MM.1S (cell line): ENCODE data around the gene AGPAT3.

Experiments
- DNase-seq: peaks from one replicate; pipeline ENCODE4 v3.0.0-alpha.2; 2015
- H2AFZ ChIP-seq: fragments of 300-600 bp; sonication (generic); 2 replicates; pipeline ENCODE4 v1.6.0; 2016; ENCODE audit warnings: antibody characterized with exemption, low read length
- H3F3A ChIP-seq: fragments of 300-600 bp; sonication (generic); 2 replicates; pipeline ENCODE4 v1.6.1; 2016; ENCODE audit warnings: mild to moderate bottlenecking, antibody characterized with exemption, low read length, moderate library complexity, mixed read lengths; ENCODE audit not compliant: insufficient read depth
- H3K27ac ChIP-seq: fragments of 300-600 bp; sonication (generic); 2 replicates; pipeline ENCODE4 v1.5.1; 2016; ENCODE audit warnings: mild to moderate bottlenecking, low read length
- H3K27me3 ChIP-seq: fragments of 300-600 bp; sonication (generic); replicated peaks from 2 replicates; pipeline ENCODE4 v1.6.0; 2016; ENCODE audit warnings: low read length; ENCODE audit not compliant: insufficient read depth
- H3K36me3 ChIP-seq: fragments of 300-600 bp; sonication (generic); replicated peaks from 2 replicates; pipeline ENCODE4 v1.6.1; 2016; ENCODE audit warnings: mild to moderate bottlenecking, low read length, mixed read lengths; ENCODE audit not compliant: insufficient read depth
- H3K4me1 ChIP-seq: fragments of 300-600 bp; sonication (generic); 2 replicates; pipeline ENCODE4 v1.6.1; 2016; ENCODE audit warnings: low read length, mixed read lengths
- H3K4me2 ChIP-seq: fragments of 300-600 bp; sonication (generic); 2 replicates; pipeline ENCODE4 v1.6.0; 2016; ENCODE audit warnings: low read depth, low read length
- H3K4me3 ChIP-seq: fragments of 300-600 bp; sonication (generic); 2 replicates; pipeline ENCODE4 v1.5.1; 2016; ENCODE audit warnings: low read length, mixed read lengths
- H3K79me2 ChIP-seq: fragments of 300-600 bp; sonication (generic); 2 replicates; pipeline ENCODE4 v1.6.1; 2016; ENCODE audit warnings: mixed run types, low read length, mixed read lengths
- H3K9ac ChIP-seq: fragments of 300-600 bp; sonication (generic); 2 replicates; pipeline ENCODE4 v1.6.1; 2016; ENCODE audit warnings: low read length, mixed read lengths
- H3K9me2 ChIP-seq: fragments of 300-600 bp; sonication (generic); replicated peaks from 2 replicates; pipeline ENCODE4 v1.6.1; 2016; ENCODE audit warnings: mild to moderate bottlenecking, low read length, mixed read lengths; ENCODE audit not compliant: insufficient read depth
- H3K9me3 ChIP-seq: fragments of 300-600 bp; sonication (generic); replicated peaks from 2 replicates; pipeline ENCODE4 v1.6.1; 2016; ENCODE audit warnings: mild to moderate bottlenecking, low read length, mixed read lengths; ENCODE audit not compliant: insufficient read depth
- H4K20me1 ChIP-seq: fragments of 300-600 bp; sonication (generic); 2 replicates; pipeline ENCODE4 v1.6.1; 2016; ENCODE audit warnings: mild to moderate bottlenecking, low read length, moderate library complexity, mixed read lengths; ENCODE audit not compliant: insufficient read depth
- CTCF ChIP-seq: fragments of 300-600 bp; sonication (generic); IDR thresholded peaks from 2 replicates; pipeline ENCODE4 v1.5.1; 2016; ENCODE audit warnings: antibody characterized with exemption, low read length, mixed read lengths
- EZH2 ChIP-seq: fragments of 300-600 bp; sonication (generic); optimal IDR thresholded peaks from 2 replicates; pipeline ENCODE3; 2017; ENCODE audit warnings: low read depth, mild to moderate bottlenecking, antibody characterized with exemption, low read length, mixed read lengths
- EZH2phosphoT487 ChIP-seq: fragments of 300-600 bp; sonication (generic); IDR thresholded peaks from 2 replicates; pipeline ENCODE4 v1.6.1; 2018; ENCODE audit warnings: antibody characterized with exemption, low read length

AGPAT3 gene

GRCh38 chr21:43908167-43908566 lies 43.1 kb downstream of the AGPAT3 start:
- H4K20me1 ChIP-seq: no peaks in the 10 kb centered on the region; the same call in 1 of the 2 replicates
- no peaks in the 10 kb centered on the region for H3K9me3 ChIP-seq
- DNase-seq: no peak
- H3K27ac ChIP-seq: no peak overlapping the region
- H3K9me2 ChIP-seq: no peaks in the 10 kb centered on the region
- no peak overlapping the region for H3K9ac ChIP-seq
- no peak overlapping the region for H3K4me3 ChIP-seq
- no peaks in the 10 kb centered on the region for H3F3A ChIP-seq
- H3K79me2 ChIP-seq: peaks cover 89% of the 10 kb centered on the region
- H3K27me3 ChIP-seq: no peaks in the 10 kb centered on the region
- no peak overlapping the region for H2AFZ ChIP-seq
- TF ChIP-seq EZH2 (no peak), EZH2phosphoT487 (no peak), CTCF (no peak)
- no peaks in the 10 kb centered on the region for H3K36me3 ChIP-seq
- H3K4me1 ChIP-seq: no peaks in the 10 kb centered on the region
- no peak overlapping the region for H3K4me2 ChIP-seq

GRCh38 chr21:43909741-43910400 lies 44.8 kb downstream of the AGPAT3 start:
- no peaks in the 10 kb centered on the region for H3K9me3 ChIP-seq
- H4K20me1 ChIP-seq: no peaks in the 10 kb centered on the region
- no peak overlapping the region for H2AFZ ChIP-seq
- no peaks in the 10 kb centered on the region for H3F3A ChIP-seq
- H3K27me3 ChIP-seq: no peaks in the 10 kb centered on the region
- no peak for TF ChIP-seq EZH2
- TF ChIP-seq EZH2phosphoT487: no peak
- TF ChIP-seq CTCF: no peak
- peaks cover 88% of the 10 kb centered on the region for H3K79me2 ChIP-seq
- no peak overlapping the region for H3K9ac ChIP-seq
- no peak overlapping the region for H3K4me3 ChIP-seq
- DNase-seq: no peak
- no peaks in the 10 kb centered on the region for H3K9me2 ChIP-seq
- H3K4me2 ChIP-seq: no peak overlapping the region
- H3K4me1 ChIP-seq: no peaks in the 10 kb centered on the region
- no peaks in the 10 kb centered on the region for H3K36me3 ChIP-seq
- no peak overlapping the region for H3K27ac ChIP-seq

GRCh38 chr21:43910460-43910859 lies 45.4 kb downstream of the AGPAT3 start:
- Histone ChIP-seq H3K4me3 (no peak overlapping the region), H3K79me2 (peaks cover 93% of the 10 kb centered on the region), H3F3A (no peaks in the 10 kb centered on the region), H3K27ac (no peak overlapping the region), H3K9me2 (no peaks in the 10 kb centered on the region), H2AFZ (no peak overlapping the region), H3K4me1 (no peaks in the 10 kb centered on the region), H3K4me2 (no peak overlapping the region), H4K20me1 (no peaks in the 10 kb centered on the region), H3K9me3 (no peaks in the 10 kb centered on the region), H3K9ac (no peak overlapping the region), H3K27me3 (no peaks in the 10 kb centered on the region), H3K36me3 (no peaks in the 10 kb centered on the region)
- TF ChIP-seq CTCF (no peak), EZH2 (no peak), EZH2phosphoT487 (no peak)
- DNase-seq: no peak
